Fibroblast of skin of abdomen (primary cell): Measurements from ENCODE around the gene SF3B5.
"Not testable (repeated sequence)": the region's sequence is repeated elsewhere in the genome, so short reads cannot be mapped to it uniquely, and the experiment has no call there.

ENCODE experiments used
- DNase-seq: peaks from one replicate; pipeline ENCODE4 v3.0.0-alpha.2; 2013

The SF3B5 gene

GRCh38 chr6:144062786-144063185 lies 32.6 kb downstream of the SF3B5 start:
- DNase-seq, result no peak

GRCh38 chr6:144059139-144059538 lies 36.2 kb downstream of the SF3B5 start:
- DNase-seq, result no peak

- no peak for DNase-seq
Measured at GRCh38 chr6:144055121-144055931, 40.0 kb downstream of the SF3B5 start.

GRCh38 chr6:144053601-144054000 lies 41.8 kb downstream of the SF3B5 start:
- no peak for DNase-seq

DNA sequence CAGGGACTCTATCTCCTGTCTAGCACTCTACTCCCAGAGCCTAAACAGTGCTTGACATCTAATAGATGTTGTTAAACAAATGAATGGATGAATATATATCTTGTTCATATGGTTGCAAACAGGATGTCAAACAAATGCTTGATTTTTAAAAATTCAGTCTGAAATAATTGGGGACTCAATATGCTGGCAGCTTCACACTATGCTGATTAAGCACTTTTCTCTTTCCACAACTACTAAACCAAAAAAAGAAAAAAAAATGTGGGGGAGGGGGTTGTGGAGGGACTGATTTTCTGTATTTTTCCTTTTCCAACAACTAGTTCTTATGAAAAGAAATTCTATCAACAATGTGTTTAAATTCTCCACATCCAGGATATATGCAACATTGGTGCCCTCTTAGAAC lies 42.9 kb downstream of the SF3B5 start:
- no peak for DNase-seq

- no peak for DNase-seq
Measured at GRCh38 chr6:144049386-144049785, 46.0 kb downstream of the SF3B5 start.

DNA sequence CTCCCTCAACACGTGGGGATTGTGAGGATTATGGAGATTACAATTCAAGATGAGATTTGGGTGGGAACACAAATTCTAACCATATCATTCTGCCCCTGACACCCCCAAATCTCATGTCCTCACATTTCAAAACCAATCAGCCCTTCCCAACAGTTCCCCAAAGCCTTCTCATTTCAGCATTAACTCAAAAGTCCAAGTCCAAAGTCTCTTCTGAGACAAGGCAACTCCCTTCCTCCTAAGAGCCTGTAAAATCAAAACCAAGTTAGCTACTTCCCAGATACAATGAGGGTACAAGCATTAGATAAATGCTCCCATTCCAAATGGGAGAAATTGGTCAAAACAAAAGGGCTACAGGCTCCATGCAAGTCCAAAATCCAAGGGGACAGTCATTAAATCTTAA lies 47.7 kb downstream of the SF3B5 start:
- no peak for DNase-seq

DNA sequence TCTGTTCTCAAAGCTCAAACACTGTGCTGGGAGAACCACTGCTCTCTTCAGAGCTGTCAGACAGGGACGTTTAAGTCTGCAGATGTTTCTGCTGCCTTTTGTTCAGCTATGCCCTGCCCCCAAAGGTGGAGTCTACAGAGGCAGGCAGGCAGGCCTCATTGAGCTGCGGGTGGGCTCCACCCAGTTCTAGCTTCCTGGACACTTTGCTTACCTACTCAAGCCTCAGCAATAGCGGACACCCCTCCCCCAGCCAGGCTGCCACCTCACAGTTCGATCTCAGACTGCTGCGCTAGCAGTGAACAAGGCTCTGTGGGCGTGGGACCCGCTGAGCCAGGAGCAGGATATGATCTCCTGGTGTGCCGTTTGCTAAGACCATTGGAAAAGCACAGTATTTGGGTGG lies 48.7 kb downstream of the SF3B5 start:
- DNase-seq, result not testable (repeated sequence)

DNA sequence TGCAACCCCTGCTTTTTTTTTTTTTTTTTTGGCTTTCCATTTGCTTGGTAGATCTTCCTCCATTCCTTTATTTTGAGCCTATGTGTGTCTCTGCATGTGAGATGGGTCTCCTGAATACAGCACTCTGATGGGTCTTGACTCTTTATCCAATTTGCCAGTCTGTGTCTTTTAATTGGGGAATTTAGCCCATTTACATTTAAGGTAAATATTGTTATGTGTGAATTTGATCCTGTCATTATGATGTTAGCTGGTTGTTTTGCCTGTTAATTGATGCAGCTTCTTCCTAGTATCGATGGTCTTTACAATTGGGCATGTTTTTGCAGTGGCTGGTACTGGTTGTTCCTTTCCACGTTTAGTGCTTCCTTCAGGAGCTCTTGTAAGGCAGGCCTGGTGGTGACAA lies 50.4 kb downstream of the SF3B5 start:
- DNase-seq, result not testable (repeated sequence)
